Measurements from ENCODE around the gene DNAAF6. TPM values are rescaled to one million over a fixed set of nuclear protein-coding genes. Genes with fewer than 3 reads are reported as not detected.
A peak's percentile ranks its signal among the peaks of the same experiment; 100 is the strongest.
"Not testable (repeated sequence)": the region's sequence is repeated elsewhere in the genome, so short reads cannot be mapped to it uniquely, and the experiment has no call there.

Gene DNAAF6
- not detected in 2 replicates for total RNA-seq (2014; rRNA removed; shearing (Covaris generic))

GRCh38 chrX:107205770-107206696 lies at the start of gene DNAAF6, which contains the start of gene NUP62CL:
Gene DNAAF6, plus strand, starts transcription at chrX:107206611. Its CDS starts 6,265 bp downstream, at chrX:107212876.
Gene NUP62CL, minus strand, starts transcription at chrX:107206433. Its CDS starts 31,287 bp downstream, at chrX:107175146.
- no peak within 1 kb of the TSS for H3K27ac ChIP-seq
- H3K36me3 ChIP-seq, result no peaks in the 10 kb centered on the region
- 0 out of 2 replicates have a peak, but pooled peaks cover 4% of the 10 kb centered on the region for H3K4me1 ChIP-seq (replicated peaks)
- DNase-seq (ENCODE audit: low read depth in 1 of 2, low spot score in 2 of 2), result peak in 1 of 2 experiments; percentile 5
- no peaks in the 10 kb centered on the region for H3K9me3 ChIP-seq (replicated peaks)
- H3K4me3 ChIP-seq, result peak within 1 kb of the TSS; percentile 20
- peaks cover 7% of the 10 kb centered on the region for H3K27me3 ChIP-seq (replicated peaks)

GRCh38 chrX:107157618-107158017 lies 48.8 kb upstream of the DNAAF6 start:
- not testable (repeated sequence) for H3K4me1 ChIP-seq (replicated peaks); DNase-seq (ENCODE audit: low read depth in 1 of 2, low spot score in 2 of 2); H3K27me3 ChIP-seq (replicated peaks); H3K4me3 ChIP-seq; H3K27ac ChIP-seq; H3K36me3 ChIP-seq; H3K9me3 ChIP-seq (replicated peaks)

- no peaks in the 10 kb centered on the region for H3K36me3 ChIP-seq
- H3K4me1 ChIP-seq (replicated peaks), result no peaks in the 10 kb centered on the region
- no peak overlapping the region for H3K4me3 ChIP-seq
- H3K27ac ChIP-seq, result no peak overlapping the region
- no peaks in the 10 kb centered on the region for H3K27me3 ChIP-seq (replicated peaks)
- no peaks in the 10 kb centered on the region for H3K9me3 ChIP-seq (replicated peaks)
- no peak for DNase-seq (ENCODE audit: low read depth in 1 of 2, low spot score in 2 of 2)
Measured at GRCh38 chrX:107167163-107167921, 39.1 kb upstream of the DNAAF6 start.

- Histone ChIP-seq H3K27me3 (replicated peaks) (no peaks in the 10 kb centered on the region), H3K27ac (no peak overlapping the region), H3K36me3 (no peaks in the 10 kb centered on the region), H3K4me1 (replicated peaks) (no peaks in the 10 kb centered on the region), H3K9me3 (replicated peaks) (no peaks in the 10 kb centered on the region), H3K4me3 (no peak overlapping the region)
- no peak for DNase-seq (ENCODE audit: low read depth in 1 of 2, low spot score in 2 of 2)
Measured at GRCh38 chrX:107168257-107168656, 38.2 kb upstream of the DNAAF6 start.

GRCh38 chrX:107168712-107169111 lies 37.7 kb upstream of the DNAAF6 start:
- DNase-seq (ENCODE audit: low read depth in 1 of 2, low spot score in 2 of 2), result no peak
- Histone ChIP-seq H3K9me3 (replicated peaks) (no peaks in the 10 kb centered on the region), H3K4me3 (no peak overlapping the region), H3K4me1 (replicated peaks) (no peaks in the 10 kb centered on the region), H3K27ac (no peak overlapping the region), H3K27me3 (replicated peaks) (no peaks in the 10 kb centered on the region), H3K36me3 (no peaks in the 10 kb centered on the region)

GRCh38 chrX:107171369-107172102 lies 34.9 kb upstream of the DNAAF6 start:
- H3K4me3 ChIP-seq, result no peak overlapping the region
- H3K27ac ChIP-seq, result no peak overlapping the region
- H3K4me1 ChIP-seq (replicated peaks), result no peaks in the 10 kb centered on the region
- H3K9me3 ChIP-seq (replicated peaks), result no peaks in the 10 kb centered on the region
- H3K27me3 ChIP-seq (replicated peaks), result no peaks in the 10 kb centered on the region
- no peaks in the 10 kb centered on the region for H3K36me3 ChIP-seq
- no peak for DNase-seq (ENCODE audit: low read depth in 1 of 2, low spot score in 2 of 2)

GRCh38 chrX:107197319-107197718 lies 9.1 kb upstream of the DNAAF6 start:
- Histone ChIP-seq H3K27ac (no peak overlapping the region), H3K9me3 (replicated peaks) (no peaks in the 10 kb centered on the region), H3K4me3 (no peak overlapping the region), H3K36me3 (no peaks in the 10 kb centered on the region), H3K27me3 (replicated peaks) (no peaks in the 10 kb centered on the region), H3K4me1 (replicated peaks) (no peaks in the 10 kb centered on the region)
- DNase-seq (ENCODE audit: low read depth in 1 of 2, low spot score in 2 of 2), result no peak

- not testable (repeated sequence) for H3K27ac ChIP-seq; H3K27me3 ChIP-seq (replicated peaks); DNase-seq (ENCODE audit: low read depth in 1 of 2, low spot score in 2 of 2); H3K4me1 ChIP-seq (replicated peaks); H3K4me3 ChIP-seq; H3K9me3 ChIP-seq (replicated peaks); H3K36me3 ChIP-seq
Measured at GRCh38 chrX:107198074-107198473, 8.3 kb upstream of the DNAAF6 start.

- Histone ChIP-seq H3K4me3 (no peak overlapping the region), H3K36me3 (no peaks in the 10 kb centered on the region), H3K4me1 (replicated peaks) (no peaks in the 10 kb centered on the region), H3K27ac (no peak overlapping the region), H3K9me3 (replicated peaks) (no peaks in the 10 kb centered on the region), H3K27me3 (replicated peaks) (no peaks in the 10 kb centered on the region)
- no peak for DNase-seq (ENCODE audit: low read depth in 1 of 2, low spot score in 2 of 2)
Measured at GRCh38 chrX:107199491-107199890, 6.9 kb upstream of the DNAAF6 start.

- DNase-seq (ENCODE audit: low read depth in 1 of 2, low spot score in 2 of 2), result no peak
- H3K27me3 ChIP-seq (replicated peaks), result peaks cover 7% of the 10 kb centered on the region
- H3K36me3 ChIP-seq, result no peaks in the 10 kb centered on the region
- no peak overlapping the region for H3K27ac ChIP-seq
- H3K9me3 ChIP-seq (replicated peaks), result no peaks in the 10 kb centered on the region
- 0 out of 2 replicates have a peak, but pooled peaks cover 4% of the 10 kb centered on the region for H3K4me1 ChIP-seq (replicated peaks)
- H3K4me3 ChIP-seq, result no peak overlapping the region
Measured at GRCh38 chrX:107204068-107204605, 2.3 kb upstream of the DNAAF6 start.

GRCh38 chrX:107206697-107207065 lies 270 bp downstream of the DNAAF6 start:
- 0 out of 2 replicates have a peak, but pooled peaks cover 4% of the 10 kb centered on the region for H3K4me1 ChIP-seq (replicated peaks)
- no peak for DNase-seq (ENCODE audit: low read depth in 1 of 2, low spot score in 2 of 2)
- H3K36me3 ChIP-seq, result no peaks in the 10 kb centered on the region
- H3K4me3 ChIP-seq, result no peak overlapping the region
- H3K27me3 ChIP-seq (replicated peaks), result peaks cover 7% of the 10 kb centered on the region
- H3K27ac ChIP-seq, result no peak overlapping the region
- no peaks in the 10 kb centered on the region for H3K9me3 ChIP-seq (replicated peaks)

- Histone ChIP-seq H3K36me3 (no peaks in the 10 kb centered on the region), H3K4me3 (no peak overlapping the region), H3K27ac (no peak overlapping the region), H3K4me1 (replicated peaks) (0 out of 2 replicates have a peak, but pooled peaks cover 4% of the 10 kb centered on the region), H3K27me3 (replicated peaks) (peaks cover 7% of the 10 kb centered on the region), H3K9me3 (replicated peaks) (no peaks in the 10 kb centered on the region)
- DNase-seq (ENCODE audit: low read depth in 1 of 2, low spot score in 2 of 2), result no peak
Measured at GRCh38 chrX:107207089-107207488, 678 bp downstream of the DNAAF6 start.

GRCh38 chrX:107207943-107208342 lies 1.5 kb downstream of the DNAAF6 start:
- no peak overlapping the region for H3K4me3 ChIP-seq
- no peaks in the 10 kb centered on the region for H3K36me3 ChIP-seq
- no peaks in the 10 kb centered on the region for H3K9me3 ChIP-seq (replicated peaks)

More at GRCh38 chrX:107207943-107208342, 1.5 kb downstream of the DNAAF6 start:
- no peak for DNase-seq (ENCODE audit: low read depth in 1 of 2, low spot score in 2 of 2)
- Histone ChIP-seq H3K27me3 (replicated peaks) (peaks cover 7% of the 10 kb centered on the region), H3K27ac (no peak overlapping the region), H3K4me1 (replicated peaks) (0 out of 2 replicates have a peak, but pooled peaks cover 4% of the 10 kb centered on the region)
